ENCODE results near the gene TMEM123. TPM values are rescaled to one million over a fixed set of nuclear protein-coding genes. Genes with fewer than 3 reads are reported as not detected.

TMEM123 gene
- total and polyA plus RNA-seq, 2 donors (not counting 3 experiments of a cell fraction or from before 2014, with no cell fraction given): 201 to 257 TPM

- DNase-seq (ENCODE audit: low read depth, low spot score) (no peak), FAIRE-seq (no peak)
- H3K9ac ChIP-seq (replicated peaks; ENCODE audit: extremely low read depth, insufficient read depth, low read length): no peak overlapping the region
- H3K4me2 ChIP-seq (ENCODE audit: insufficient read depth, low read length): no peak overlapping the region
- H3K9me3 ChIP-seq (replicated peaks; ENCODE audit: control insufficient read depth, insufficient read depth, low read length): no peaks in the 10 kb centered on the region
- BruUV-seq (replicated peaks): no TSS peak
- H3K4me3 ChIP-seq (replicated peaks in 1 of 3; ENCODE audit: insufficient read depth in 1 of 3, low read depth in 1 of 3, low read length in 3 of 3): no peak overlapping the region
- H2AFZ ChIP-seq (ENCODE audit: low read depth, low read length): no peak overlapping the region
- no peaks in the 10 kb centered on the region for H3K4me1 ChIP-seq (ENCODE audit: control insufficient read depth, extremely low read depth, insufficient read depth, low read length)
- no peak for TF ChIP-seq POLR2AphosphoS5 (IDR thresholded peaks at IDR 0.05; ENCODE audit: insufficient read depth, low read depth, low read length)
- no peak for TF ChIP-seq FOS (IDR thresholded peaks at IDR 0.05; ENCODE audit: borderline replicate concordance, insufficient read depth, low read length)
- TF ChIP-seq POLR2A (IDR thresholded peaks at IDR 0.05; ENCODE audit: low read depth, low read length): no peak
- no peak for TF ChIP-seq EZH2 (IDR thresholded peaks at IDR 0.05; ENCODE audit: borderline replicate concordance, low read depth, low read length, severe bottlenecking)
- no peak for TF ChIP-seq MAX (IDR thresholded peaks at IDR 0.05; ENCODE audit: insufficient read depth, insufficient read length)
- TF ChIP-seq CTCF (IDR thresholded peaks at IDR 0.05; ENCODE audit: extremely low read depth in 1 of 2, insufficient read depth in 1 of 2, low read depth in 1 of 2, low read length in 2 of 2): no peak
- intact Hi-C loops (cut with micrococcal nuclease) (no loop called here), dilution Hi-C loops (cut with MboI; ENCODE audit: extremely low pct_ligation_motif_present, low sequenced_read_pairs) (no loop called here)
- peaks cover 16 to 36% of the 10 kb centered on the region in 2 experiments for H3K36me3 ChIP-seq (ENCODE audit: control insufficient read depth in 2 of 2, extremely low read depth in 1 of 2, insufficient read depth in 2 of 2, low read length in 2 of 2)
- CTCF ChIA-PET: interaction anchor here (0.7 to 3.9 kb wide), 3 partner anchors 19 to 818 kb away, joined by 3 to 15 read pairs (median 4); no protein-coding TSS in a partner anchor
- no peaks in the 10 kb centered on the region for H4K20me1 ChIP-seq (replicated peaks; ENCODE audit: control insufficient read depth, extremely low read depth, insufficient read depth, low read length)
- POLR2A ChIA-PET: no interaction called here
- peaks cover 60% of the 10 kb centered on the region for H3K79me2 ChIP-seq (ENCODE audit: control insufficient read depth, insufficient read depth, low read length)
- no peak overlapping the region for H3K27ac ChIP-seq (ENCODE audit: insufficient read depth, low read depth, low read length)
- no peaks in the 10 kb centered on the region for H3K27me3 ChIP-seq (ENCODE audit: control insufficient read depth in 2 of 2, insufficient read depth in 2 of 2, low read length in 2 of 2)
- no peaks in the 10 kb centered on the region for H3K9me1 ChIP-seq (replicated peaks; ENCODE audit: control insufficient read depth, extremely low read depth, insufficient read depth, low read length)
Measured at GRCh38 chr11:102361086-102362031, 91.2 kb downstream of the TMEM123 start.
